Transverse colon (tissue), 4 donors: ENCODE data around the gene PROSER3. TPM values are rescaled to one million over a fixed set of nuclear protein-coding genes. Genes with fewer than 3 reads are reported as not detected.
A peak's percentile ranks its signal among the peaks of the same experiment; 100 is the strongest.

ENCODE experiments used
- DNase-seq: peaks from one replicate; pipeline ENCODE4 v3.0.0-alpha.2; 2019
- H3K27ac ChIP-seq, 4 donors: fragments of 200-600 bp; sonication (generic); 2 replicates each; pipeline ENCODE4 v1.5.1; 2016 to 2018; ENCODE audit warnings: inconsistent platforms in 4 of 4
- H3K27me3 ChIP-seq: fragments of 200-600 bp; sonication (generic); 2 replicates; pipeline ENCODE4 v1.5.1; 2017; ENCODE audit warnings: inconsistent platforms
- H3K36me3 ChIP-seq, 4 donors: fragments of 200-600 bp; sonication (generic); 2 replicates each; pipeline ENCODE4 v1.5.1; 2017 to 2019; ENCODE audit warnings: inconsistent platforms in 4 of 4
- H3K4me1 ChIP-seq, 4 donors: fragments of 200-600 bp; sonication (generic); 2 replicates each; pipeline ENCODE4 v1.5.1; 2017 to 2020; ENCODE audit warnings: inconsistent platforms in 4 of 4
- H3K4me3 ChIP-seq, 4 donors: fragments of 200-600 bp; sonication (generic); 1 replicate in 1 of 4; 2 replicates in 3 of 4; pipeline versions ENCODE4 v1.5.1 to v1.6.1; 2017 to 2019; ENCODE audit warnings: inconsistent platforms in 4 of 4
- H3K9me3 ChIP-seq, 2 donors: fragments of 200-600 bp; sonication (generic); 2 replicates each; pipeline ENCODE4 v1.5.1; 2017 to 2019; ENCODE audit warnings: inconsistent platforms in 2 of 2
- EP300 ChIP-seq: sonication (generic); formaldehyde crosslinking; IDR thresholded peaks from one replicate; pipeline ENCODE4 v1.6.1; 2017; ENCODE audit warnings: antibody characterized with exemption, low read depth
- POLR2A ChIP-seq: fragments of 450-650 bp; IDR thresholded peaks from one replicate; pipeline ENCODE4 v1.6.1; 2016; ENCODE audit warnings: antibody characterized with exemption, mild to moderate bottlenecking, moderate library complexity
- POLR2AphosphoS5 ChIP-seq, 3 donors: sonication (generic); formaldehyde crosslinking; IDR thresholded peaks; one replicate each; pipeline ENCODE4 v1.6.1; 2016; ENCODE audit warnings: antibody characterized with exemption in 3 of 3
- WGBS, 2 donors: methylation state at CpG; one replicate each; pipeline ENCODE4 v1.1.5; 2018; ENCODE audit warnings: low coverage in 1 of 2; 5-methylcytosine and 5-hydroxymethylcytosine counted together
- in situ Hi-C, 4 donors: fragments of 200-750 bp; cut with MboI; loops; one replicate each; pipeline versions ENCODE4 v1.15.0 to v1.15.1; 2017; ENCODE audit warnings: low sequenced_read_pairs in 3 of 4, low pct_ligation_motif_present in 1 of 4, low pct_unique_long_range_greater_than_20kb in 1 of 4
- intact Hi-C: fragments of 100-400 bp; cut with DNase I; formaldehyde crosslinking; loops from one replicate; pipeline ENCODE4 v1.15.1; 2023; ENCODE audit warnings: low total_unique reads
- total RNA-seq, 4 donors: library from RNA; depleted of rRNA; stranded (reverse); fragments of >200 nt; gene quantifications; one replicate each; pipeline ENCODE4 v1.1.0, GENCODE V29; 2016
- TF ChIP-seq, protein P1 (sequence below), 5 experiments: fragments of 200-600 bp in 3 of 5; fragments of 450-650 bp in 2 of 5; sonication (generic) in 3 of 5; IDR thresholded peaks; 1 replicate in 2 of 5; 2 replicates in 3 of 5; pipeline ENCODE4 v1.5.1; 2016 to 2017; ENCODE audit warnings: antibody characterized with exemption in 5 of 5, inconsistent platforms in 3 of 5, mild to moderate bottlenecking in 2 of 5, moderate library complexity in 1 of 5

The PROSER3 gene
- total RNA-seq, 4 donors from 2014 or later = 9.2 to 42.8 (median 24.6) TPM

DNA sequence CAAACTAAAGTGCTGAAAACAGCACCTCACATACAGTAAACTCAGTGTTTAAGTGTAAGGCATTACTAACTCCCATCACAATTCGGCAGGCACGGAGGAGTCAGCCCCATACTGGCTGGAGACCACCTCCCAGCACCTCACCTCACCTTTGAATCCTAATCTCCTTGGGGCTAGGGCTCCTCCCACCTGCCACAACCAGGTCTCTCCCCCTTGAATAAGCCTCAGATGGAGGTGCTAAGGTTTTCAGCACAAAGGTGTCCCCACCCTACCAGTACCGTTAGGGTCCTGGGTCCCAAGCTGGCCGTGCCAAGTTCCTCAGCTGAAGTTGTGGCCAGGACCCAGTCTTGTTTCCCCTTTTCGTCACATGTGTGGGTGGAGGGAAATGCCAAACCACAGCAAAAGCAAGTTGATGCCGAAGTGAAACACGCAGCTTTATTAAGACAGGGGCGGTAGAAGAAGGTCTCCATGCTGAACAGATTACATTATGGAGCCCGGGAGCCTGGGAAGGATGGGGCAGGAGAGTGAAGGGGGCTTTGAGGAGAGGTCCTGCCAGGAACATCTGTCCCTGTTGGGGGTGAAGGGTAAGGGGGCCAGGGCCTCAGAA lies 15.8 kb upstream of the PROSER3 start, which contains the start of gene IGFLR1:
IGFLR1 (minus strand) TSS at position 332 of the 604 bp plus-strand sequence. CDS start 1,272 bp downstream, outside the sequence.
- Histone ChIP-seq H3K36me3 (peaks cover 0 to 6% (median 0%) of the 10 kb centered on the region in 4 donors), H3K27ac (peak within 1 kb of the TSS; percentile 82 to 97 (median 88)), H3K4me3 (peak within 1 kb of the TSS in 2 of 4 donors; percentile 52 to 63), H3K9me3 (no peaks in the 10 kb centered on the region), H3K27me3 (no peaks in the 10 kb centered on the region), H3K4me1 (peaks cover 14 to 33% (median 26%) of the 10 kb centered on the region in 4 donors)
- TF ChIP-seq EP300 = no peak
- peak; percentile 42 to 54 (median 47) for TF ChIP-seq POLR2AphosphoS5 (IDR thresholded peaks at IDR 0.05)
- peak; percentile 34 for TF ChIP-seq POLR2A
- 83 to 100% methylated on average over 1 to 9 of the region's 9 CpGs for WGBS, 2 donors
- intact Hi-C loops (loop anchor here (10.0 kb wide), 1 partner anchor 193 kb away; the partner anchor contains the start of gene LRFN3), in situ Hi-C loops (no loop called here)
- DNase-seq = peak; percentile 67

GRCh38 chr19:35743640-35744429 lies 14.1 kb upstream of the PROSER3 start:
- intact Hi-C loops = loop anchor here (10.0 kb wide), 1 partner anchor 191 kb away; the partner anchor contains the start of gene LRFN3

DNA sequence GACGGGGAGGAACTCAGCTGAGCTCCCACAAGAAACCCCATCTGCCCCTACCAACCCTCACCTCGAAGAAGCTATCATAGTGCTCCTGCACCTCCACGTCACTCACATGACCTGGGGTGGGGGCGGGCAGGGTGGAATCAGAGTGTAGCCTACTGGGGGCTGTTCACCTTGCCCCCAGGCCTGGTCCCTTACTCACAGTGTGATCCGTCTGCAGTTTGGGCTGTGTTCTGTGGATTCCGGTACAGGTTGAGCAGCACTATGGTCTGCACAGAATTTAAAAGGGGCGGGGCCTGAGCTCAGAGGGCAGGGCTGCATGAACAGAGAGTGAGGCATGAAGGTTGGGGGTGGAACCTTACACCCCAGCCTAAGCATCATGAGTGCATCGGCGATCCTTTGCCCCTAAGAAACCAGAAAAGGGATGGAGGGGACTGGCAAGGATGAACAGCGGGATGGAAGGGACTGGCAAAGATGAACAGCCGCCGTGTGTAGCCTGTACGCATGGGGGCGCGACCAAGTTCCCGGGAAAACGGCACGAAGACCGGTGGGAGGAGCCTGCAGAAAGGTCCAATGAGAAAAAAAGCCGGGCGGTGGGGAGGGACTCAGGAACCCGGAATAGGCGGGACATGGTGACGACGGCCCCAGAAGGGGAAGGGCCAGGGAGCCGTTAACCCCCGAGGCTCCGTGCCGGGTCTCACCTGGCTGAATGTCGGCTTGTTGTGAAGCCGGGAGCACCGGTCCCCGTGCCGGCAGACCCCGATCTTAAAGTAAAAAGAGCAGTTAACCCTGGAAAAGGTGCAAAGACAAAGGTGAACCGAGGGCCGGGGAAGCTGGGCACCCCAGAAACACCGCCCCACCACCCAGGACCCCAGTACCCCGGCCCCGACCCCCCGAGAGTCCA lies 13.3 kb upstream of the PROSER3 start:
- peak; percentile 97 for DNase-seq
- Histone ChIP-seq H3K27me3 (no peaks in the 10 kb centered on the region), H3K4me1 (peaks cover 24 to 44% (median 39%) of the 10 kb centered on the region in 4 donors), H3K27ac (peak overlapping the region; percentile 97 to 100 (median 100)), H3K9me3 (no peaks in the 10 kb centered on the region), H3K36me3 (no peaks in the 10 kb centered on the region), H3K4me3 (peak overlapping the region; percentile 68 to 98 (median 80))
- in situ Hi-C loops = no loop called here
- 1 to 11% methylated on average over 18 to 38 of the region's 41 CpGs for WGBS, 2 donors
- intact Hi-C loops = loop anchor here (10.0 kb wide), 1 partner anchor 190 kb away; the partner anchor contains the start of gene LRFN3
- TF ChIP-seq EP300 = no peak
- no peak for TF ChIP-seq POLR2AphosphoS5 (IDR thresholded peaks at IDR 0.05)
- TF ChIP-seq, protein P1, sequence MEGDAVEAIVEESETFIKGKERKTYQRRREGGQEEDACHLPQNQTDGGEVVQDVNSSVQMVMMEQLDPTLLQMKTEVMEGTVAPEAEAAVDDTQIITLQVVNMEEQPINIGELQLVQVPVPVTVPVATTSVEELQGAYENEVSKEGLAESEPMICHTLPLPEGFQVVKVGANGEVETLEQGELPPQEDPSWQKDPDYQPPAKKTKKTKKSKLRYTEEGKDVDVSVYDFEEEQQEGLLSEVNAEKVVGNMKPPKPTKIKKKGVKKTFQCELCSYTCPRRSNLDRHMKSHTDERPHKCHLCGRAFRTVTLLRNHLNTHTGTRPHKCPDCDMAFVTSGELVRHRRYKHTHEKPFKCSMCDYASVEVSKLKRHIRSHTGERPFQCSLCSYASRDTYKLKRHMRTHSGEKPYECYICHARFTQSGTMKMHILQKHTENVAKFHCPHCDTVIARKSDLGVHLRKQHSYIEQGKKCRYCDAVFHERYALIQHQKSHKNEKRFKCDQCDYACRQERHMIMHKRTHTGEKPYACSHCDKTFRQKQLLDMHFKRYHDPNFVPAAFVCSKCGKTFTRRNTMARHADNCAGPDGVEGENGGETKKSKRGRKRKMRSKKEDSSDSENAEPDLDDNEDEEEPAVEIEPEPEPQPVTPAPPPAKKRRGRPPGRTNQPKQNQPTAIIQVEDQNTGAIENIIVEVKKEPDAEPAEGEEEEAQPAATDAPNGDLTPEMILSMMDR (IDR thresholded peaks at IDR 0.05) = peak in 3 of 5 experiments; percentile 27 to 41 (median 37)
- TF ChIP-seq POLR2A = no peak

More at GRCh38 chr19:35743640-35744429, 14.1 kb upstream of the PROSER3 start:
- in situ Hi-C loops = no loop called here
- Histone ChIP-seq H3K27me3 (no peaks in the 10 kb centered on the region), H3K27ac (peak overlapping the region; percentile 97 to 100 (median 100)), H3K4me1 (peaks cover 18 to 39% (median 33%) of the 10 kb centered on the region in 4 donors), H3K4me3 (peak overlapping the region in 1 of 4 donors; percentile 77), H3K36me3 (no peaks in the 10 kb centered on the region), H3K9me3 (no peaks in the 10 kb centered on the region)
- no peak for DNase-seq
- WGBS, 2 donors = 92% methylated on average over 19 of the region's 19 CpGs; no CpG with 5 or more reads in 1 of the 2 donors
- TF ChIP-seq POLR2A (no peak), POLR2AphosphoS5 (IDR thresholded peaks at IDR 0.05) (no peak), EP300 (no peak)
- TF ChIP-seq, protein P1 (IDR thresholded peaks at IDR 0.05) = no peak
